Stimulated activated CD4-positive, alpha-beta T cell treated with anti-CD3 and anti-CD28 coated beads, Interleukin-2, amount 100 ng/mL, for 24 hours (primary cell): Measurements from ENCODE around the gene LAMP5.

Experiments
- DNase-seq, 2 donors: peaks; one replicate each; pipeline ENCODE4 v3.0.0-alpha.2; 2020

Gene LAMP5

DNA sequence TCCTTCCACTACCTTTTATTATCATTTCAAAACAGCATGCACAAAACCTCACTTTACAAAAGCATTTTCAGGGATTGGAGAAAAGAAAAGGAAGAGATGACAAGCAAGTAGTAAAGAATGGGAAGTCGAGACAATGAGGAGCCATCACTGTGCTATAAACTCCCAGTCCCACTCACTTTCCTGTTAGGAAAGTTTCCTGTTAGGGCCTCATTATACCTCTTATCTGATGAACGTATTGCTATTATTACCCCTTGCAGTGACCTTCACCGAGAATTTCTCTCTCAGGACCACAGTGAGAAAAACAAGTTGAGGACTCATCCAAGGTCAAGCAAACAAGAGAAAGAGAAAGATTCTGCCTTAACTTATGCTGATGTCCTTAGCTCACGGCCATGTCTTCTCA is 28.8 kb downstream of the LAMP5 start:
- no peak for DNase-seq

- DNase-seq: no peak
Observed at GRCh38 chr20:9550283-9550682, 35.9 kb downstream of the LAMP5 start.

- no peak for DNase-seq
Observed at GRCh38 chr20:9550871-9551270, 36.5 kb downstream of the LAMP5 start.

GRCh38 chr20:9551808-9552550 is 37.6 kb downstream of the LAMP5 start:
- no peak for DNase-seq

DNA sequence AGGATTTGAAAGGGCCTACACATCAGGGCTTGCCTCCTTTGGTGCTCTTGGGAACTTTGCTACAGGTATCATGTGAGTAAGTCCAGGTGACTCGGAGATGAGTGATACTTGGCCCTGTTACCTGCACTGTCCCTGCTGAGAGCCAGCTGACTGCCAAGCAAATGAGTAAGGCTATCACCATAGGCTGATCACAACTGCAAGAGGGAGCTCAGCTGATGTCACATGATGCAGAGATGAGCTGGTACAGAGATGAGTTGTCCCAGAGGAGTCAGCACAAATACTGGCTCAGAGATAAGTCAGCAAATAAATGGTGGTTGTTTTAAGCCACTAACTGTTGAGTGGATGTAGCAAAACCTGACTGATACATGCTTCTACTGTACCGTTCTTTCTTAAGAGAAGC is 41.4 kb downstream of the LAMP5 start:
- no peak for DNase-seq

DNA sequence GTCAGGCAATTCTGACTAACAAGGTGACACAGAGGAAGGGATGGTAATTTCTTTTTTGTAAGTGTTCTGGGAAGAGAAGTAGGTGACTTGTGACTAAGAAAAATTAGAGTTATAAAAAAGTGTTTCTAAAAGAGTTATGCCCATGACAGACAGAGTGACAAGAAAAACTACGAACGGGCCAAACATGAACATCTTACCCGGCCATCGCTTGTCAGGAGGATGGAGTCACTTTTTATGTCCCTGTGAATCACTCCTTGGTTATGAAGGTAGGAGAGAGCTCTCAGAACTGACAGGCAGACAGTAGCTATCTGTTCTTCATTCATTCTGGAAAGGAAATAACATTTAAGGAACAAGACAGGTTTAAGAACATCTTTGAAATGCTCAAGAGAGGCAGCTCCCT is 43.0 kb downstream of the LAMP5 start:
- no peak for DNase-seq

DNA sequence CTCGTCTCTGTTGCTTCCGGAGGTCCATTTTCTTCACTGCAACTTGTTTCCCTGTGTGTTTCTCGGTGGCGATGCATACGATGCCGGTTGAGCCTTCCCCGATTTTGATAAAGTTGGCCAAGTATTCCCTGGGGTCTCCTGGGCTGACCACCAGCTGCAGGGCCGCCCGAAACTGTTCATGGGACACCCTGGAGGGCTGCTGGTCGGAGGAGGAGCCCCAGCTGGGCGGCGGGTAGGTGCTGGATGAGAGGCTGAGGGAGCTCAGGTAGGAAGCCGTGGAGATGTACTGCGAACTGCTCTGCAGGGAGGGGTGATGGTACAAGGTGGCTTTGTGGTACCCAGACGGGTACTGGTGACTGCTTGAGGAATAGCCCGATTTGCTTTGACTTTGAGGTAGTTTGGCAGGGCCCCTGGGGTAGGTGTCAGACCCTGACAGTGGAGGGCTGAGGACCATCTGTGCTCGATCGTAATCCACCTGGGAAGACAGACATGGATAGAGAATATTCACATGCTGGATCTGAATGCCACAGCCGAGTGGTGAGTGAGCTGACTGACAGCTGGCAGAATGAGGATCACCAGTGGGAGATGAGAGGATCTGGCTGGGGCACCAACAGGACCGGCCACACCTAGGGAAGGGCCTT is 51.6 kb downstream of the LAMP5 start:
- DNase-seq: no peak

- no peak for DNase-seq
Observed at GRCh38 chr20:9566977-9567376, 52.6 kb downstream of the LAMP5 start.

GRCh38 chr20:9570612-9571011 is 56.2 kb downstream of the LAMP5 start:
- DNase-seq: no peak

- DNase-seq: no peak
Observed at GRCh38 chr20:9571783-9572182, 57.4 kb downstream of the LAMP5 start.

DNA sequence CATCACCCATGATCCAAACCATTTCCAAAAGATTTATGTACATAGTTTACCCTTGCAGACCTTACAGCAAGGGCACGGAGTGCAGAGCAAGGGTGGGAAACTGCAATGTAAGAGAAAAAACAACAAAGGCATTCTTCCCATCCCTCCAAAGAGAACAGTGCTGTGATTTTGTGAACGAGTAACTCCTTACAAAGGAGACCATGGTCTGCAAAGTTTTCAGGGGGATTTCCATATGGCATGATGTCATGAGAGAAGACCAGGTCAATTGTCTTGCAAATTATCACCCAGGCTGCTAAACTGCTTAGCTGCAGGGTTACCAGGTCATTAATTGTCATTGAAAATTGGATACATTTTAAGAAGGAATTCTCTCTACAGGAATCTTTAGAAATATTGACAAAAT is 58.3 kb downstream of the LAMP5 start:
- no peak for DNase-seq

DNA sequence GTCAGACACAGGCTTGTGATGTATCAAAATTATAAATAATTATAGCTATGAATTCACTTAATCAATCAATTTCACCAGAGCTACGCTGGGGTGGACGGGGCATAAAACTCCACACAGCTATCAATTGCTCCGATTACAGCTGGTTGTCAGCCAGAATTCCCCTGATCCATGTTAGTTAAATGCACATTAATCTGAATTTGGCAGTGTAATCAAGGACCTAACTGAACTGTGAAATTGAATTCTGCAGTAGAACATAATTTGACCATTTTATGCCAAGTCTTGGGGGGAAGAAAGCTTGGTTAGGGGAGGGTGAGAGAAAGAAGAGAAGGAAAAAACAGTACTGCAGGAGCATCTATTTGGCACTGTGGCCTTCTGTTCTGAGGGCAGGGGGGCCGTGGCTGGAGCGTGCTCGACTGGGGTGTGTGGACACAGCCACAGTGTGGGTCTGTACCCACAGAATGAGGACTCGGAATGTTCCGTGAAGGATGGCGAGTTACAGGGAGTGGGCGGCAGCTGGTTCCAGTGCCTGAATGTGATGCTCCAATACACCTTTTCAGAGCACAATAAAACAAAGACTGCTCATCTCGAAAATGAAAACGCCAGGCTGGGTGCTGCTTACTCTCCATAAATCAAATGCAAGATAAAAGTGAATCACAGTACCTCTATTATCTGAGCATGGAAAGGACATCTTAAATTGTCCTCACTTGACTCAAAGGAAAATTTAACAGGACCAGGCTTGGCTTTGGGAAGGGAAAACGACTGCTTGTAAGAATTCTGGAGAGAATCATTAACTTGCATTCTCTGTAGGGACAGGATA is 59.2 kb downstream of the LAMP5 start:
- DNase-seq: no peak

- DNase-seq: no peak
Observed at GRCh38 chr20:9574181-9574580, 59.8 kb downstream of the LAMP5 start.

DNA sequence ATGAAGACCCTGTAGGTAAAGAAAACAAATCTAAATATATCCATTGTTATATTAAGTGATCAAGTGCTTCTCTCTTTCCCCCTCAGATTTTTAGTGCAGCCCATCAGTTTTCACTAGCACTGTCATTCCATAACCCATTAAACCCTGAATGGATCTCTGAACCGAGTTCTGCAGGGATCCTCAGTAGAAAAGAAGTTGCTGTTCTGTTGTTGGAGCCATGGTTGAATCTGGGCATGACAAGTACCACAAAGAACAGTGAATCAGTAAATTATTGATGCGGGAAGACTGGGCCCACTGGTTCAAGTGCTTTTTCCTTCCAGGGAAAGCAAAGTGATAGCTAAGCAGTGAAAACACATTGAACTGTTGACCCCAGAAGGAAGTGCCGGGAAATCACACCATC is 60.4 kb downstream of the LAMP5 start:
- no peak for DNase-seq

DNA sequence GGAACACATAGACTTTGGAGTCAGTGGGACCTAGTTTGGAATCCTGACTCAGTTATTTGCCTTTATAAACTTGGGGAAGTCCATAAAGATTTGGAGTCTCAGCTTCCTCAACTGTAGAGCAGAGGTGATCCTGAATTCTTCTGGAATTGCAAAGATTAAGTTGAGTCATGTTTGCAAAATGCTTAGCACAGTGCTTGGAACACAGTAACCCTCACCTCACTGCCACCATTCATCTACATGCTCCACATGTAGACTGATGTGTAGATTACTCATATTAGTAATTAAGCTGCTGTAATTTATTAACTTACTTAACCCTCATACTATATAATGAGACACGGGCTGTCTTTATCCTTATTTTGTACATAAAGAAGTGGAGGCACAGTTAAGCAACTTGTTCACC is 61.4 kb downstream of the LAMP5 start:
- DNase-seq: no peak

- DNase-seq: no peak
Observed at GRCh38 chr20:9576695-9577094, 62.3 kb downstream of the LAMP5 start.

DNA sequence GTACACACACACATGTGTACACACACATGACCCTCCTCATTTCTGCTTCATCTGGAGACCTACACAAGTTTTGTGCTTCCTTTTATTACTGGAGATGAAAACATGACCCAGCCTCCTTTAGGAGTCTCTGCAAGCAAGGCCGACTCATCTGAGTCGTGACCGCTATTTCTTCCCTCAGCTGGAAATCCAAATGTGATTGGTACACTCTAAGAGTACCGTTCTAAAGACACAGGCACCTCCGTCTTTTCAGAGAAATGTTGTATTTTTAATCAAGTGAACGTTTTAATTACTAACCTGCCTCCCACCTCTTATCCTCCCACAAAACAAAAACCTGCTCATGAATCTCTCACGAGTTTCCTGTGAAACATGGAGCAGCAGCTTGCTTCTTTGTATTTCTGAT is 63.0 kb downstream of the LAMP5 start:
- no peak for DNase-seq

DNA sequence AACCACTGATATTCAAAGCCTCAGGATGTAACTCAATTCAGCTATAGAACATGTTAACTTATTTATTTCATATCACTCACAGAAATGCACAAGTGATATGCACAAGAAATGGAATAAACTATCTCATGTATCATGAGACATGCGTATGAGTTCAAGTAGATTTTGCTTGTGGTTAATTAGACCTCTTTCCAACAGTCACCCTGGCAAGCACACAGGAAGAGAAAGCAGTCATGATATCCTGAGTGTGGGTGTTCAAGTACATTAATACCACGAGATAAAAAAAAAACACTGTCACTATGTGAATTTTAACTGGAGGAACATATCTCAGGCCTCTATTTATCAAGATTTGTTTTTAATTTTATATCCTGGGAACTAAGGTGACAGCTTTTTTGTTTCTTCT is 64.2 kb downstream of the LAMP5 start:
- DNase-seq: no peak
